Transverse colon (tissue), 4 donors: ENCODE measurements around the gene FBXL15. TPM values are rescaled to one million over a fixed set of nuclear protein-coding genes. Genes with fewer than 3 reads are reported as not detected.

ENCODE experiments used
- DNase-seq: peaks from one replicate; pipeline ENCODE4 v3.0.0-alpha.2; 2019
- H3K27ac ChIP-seq, 4 donors: fragments of 200-600 bp; sonication (generic); 2 replicates each; pipeline ENCODE4 v1.5.1; 2016 to 2018; ENCODE audit warnings: inconsistent platforms in 4 of 4
- H3K27me3 ChIP-seq: fragments of 200-600 bp; sonication (generic); 2 replicates; pipeline ENCODE4 v1.5.1; 2017; ENCODE audit warnings: inconsistent platforms
- H3K36me3 ChIP-seq, 4 donors: fragments of 200-600 bp; sonication (generic); 2 replicates each; pipeline ENCODE4 v1.5.1; 2017 to 2019; ENCODE audit warnings: inconsistent platforms in 4 of 4
- H3K4me1 ChIP-seq, 4 donors: fragments of 200-600 bp; sonication (generic); 2 replicates each; pipeline ENCODE4 v1.5.1; 2017 to 2020; ENCODE audit warnings: inconsistent platforms in 4 of 4
- H3K4me3 ChIP-seq, 4 donors: fragments of 200-600 bp; sonication (generic); 1 replicate in 1 of 4; 2 replicates in 3 of 4; pipeline versions ENCODE4 v1.5.1 to v1.6.1; 2017 to 2019; ENCODE audit warnings: inconsistent platforms in 4 of 4
- H3K9me3 ChIP-seq, 2 donors: fragments of 200-600 bp; sonication (generic); 2 replicates each; pipeline ENCODE4 v1.5.1; 2017 to 2019; ENCODE audit warnings: inconsistent platforms in 2 of 2
- CTCF ChIP-seq, 5 experiments: fragments of 200-600 bp in 3 of 5; fragments of 450-650 bp in 2 of 5; sonication (generic) in 3 of 5; IDR thresholded peaks; 1 replicate in 2 of 5; 2 replicates in 3 of 5; pipeline ENCODE4 v1.5.1; 2016 to 2017; ENCODE audit warnings: antibody characterized with exemption in 5 of 5, inconsistent platforms in 3 of 5, mild to moderate bottlenecking in 2 of 5, moderate library complexity in 1 of 5
- EP300 ChIP-seq: sonication (generic); formaldehyde crosslinking; IDR thresholded peaks from one replicate; pipeline ENCODE4 v1.6.1; 2017; ENCODE audit warnings: antibody characterized with exemption, low read depth
- POLR2A ChIP-seq: fragments of 450-650 bp; IDR thresholded peaks from one replicate; pipeline ENCODE4 v1.6.1; 2016; ENCODE audit warnings: antibody characterized with exemption, mild to moderate bottlenecking, moderate library complexity
- POLR2AphosphoS5 ChIP-seq, 3 donors: sonication (generic); formaldehyde crosslinking; IDR thresholded peaks; one replicate each; pipeline ENCODE4 v1.6.1; 2016; ENCODE audit warnings: antibody characterized with exemption in 3 of 3
- WGBS, 2 donors: methylation state at CpG; one replicate each; pipeline ENCODE4 v1.1.5; 2018; ENCODE audit warnings: low coverage in 1 of 2; 5-methylcytosine and 5-hydroxymethylcytosine counted together
- in situ Hi-C, 4 donors: fragments of 200-750 bp; cut with MboI; loops; one replicate each; pipeline versions ENCODE4 v1.15.0 to v1.15.1; 2017; ENCODE audit warnings: low sequenced_read_pairs in 3 of 4, low pct_ligation_motif_present in 1 of 4, low pct_unique_long_range_greater_than_20kb in 1 of 4
- intact Hi-C: fragments of 100-400 bp; cut with DNase I; formaldehyde crosslinking; loops from one replicate; pipeline ENCODE4 v1.15.1; 2023; ENCODE audit warnings: low total_unique reads
- total RNA-seq, 4 donors: library from RNA; depleted of rRNA; stranded (reverse); fragments of >200 nt; gene quantifications; one replicate each; pipeline ENCODE4 v1.1.0, GENCODE V29; 2016

Gene FBXL15
- total RNA-seq, 4 donors from 2014 or later = 16.7 to 56.3 (median 46.0) TPM

- in situ Hi-C loops (no loop called here), intact Hi-C loops (no loop called here)
- no peaks in the 10 kb centered on the region for H3K9me3 ChIP-seq
- DNase-seq = no peak
- TF ChIP-seq POLR2AphosphoS5 (IDR thresholded peaks at IDR 0.05) = no peak
- no peak for TF ChIP-seq EP300
- H3K4me3 ChIP-seq = peak overlapping the region in 1 of 4 donors; percentile 34
- H3K36me3 ChIP-seq = no peaks in the 10 kb centered on the region
- peaks cover 11 to 32% (median 21%) of the 10 kb centered on the region in 4 donors for H3K4me1 ChIP-seq
- no peaks in the 10 kb centered on the region for H3K27me3 ChIP-seq
- H3K27ac ChIP-seq = peak overlapping the region in 2 of 4 donors; percentile 1 to 24
- WGBS, 2 donors = 60 to 66% methylated on average over 1 to 6 of the region's 6 CpGs
Measured at GRCh38 chr10:102462512-102463054, 41.9 kb downstream of the FBXL15 start.

GRCh38 chr10:102463983-102464382, 43.3 kb downstream of the FBXL15 start:
- H3K9me3 ChIP-seq = no peaks in the 10 kb centered on the region
- in situ Hi-C loops (no loop called here), intact Hi-C loops (no loop called here)
- no peak overlapping the region for H3K27ac ChIP-seq
- WGBS, 2 donors = 54 to 80% methylated on average over 5 to 10 of the region's 10 CpGs
- DNase-seq = no peak
- TF ChIP-seq CTCF (IDR thresholded peaks at IDR 0.05) (no peak), EP300 (no peak), POLR2AphosphoS5 (IDR thresholded peaks at IDR 0.05) (no peak), POLR2A (no peak)
- no peaks in the 10 kb centered on the region for H3K27me3 ChIP-seq
- H3K36me3 ChIP-seq = no peaks in the 10 kb centered on the region
- peaks cover 11 to 40% (median 21%) of the 10 kb centered on the region in 4 donors for H3K4me1 ChIP-seq
- no peak overlapping the region for H3K4me3 ChIP-seq

- intact Hi-C loops (no loop called here), in situ Hi-C loops (no loop called here)
- Histone ChIP-seq H3K4me1 (peaks cover 11 to 40% (median 21%) of the 10 kb centered on the region in 4 donors), H3K4me3 (no peak overlapping the region), H3K36me3 (no peaks in the 10 kb centered on the region), H3K27me3 (no peaks in the 10 kb centered on the region), H3K9me3 (no peaks in the 10 kb centered on the region), H3K27ac (no peak overlapping the region)
- DNase-seq = no peak
- TF ChIP-seq EP300 (no peak), POLR2A (no peak), POLR2AphosphoS5 (IDR thresholded peaks at IDR 0.05) (no peak)
- 58 to 80% methylated on average over 1 to 3 of the region's 3 CpGs for WGBS, 2 donors
Measured at GRCh38 chr10:102465466-102465865, 44.8 kb downstream of the FBXL15 start.

GRCh38 chr10:102467318-102467717, 46.7 kb downstream of the FBXL15 start:
- Histone ChIP-seq H3K27me3 (no peaks in the 10 kb centered on the region), H3K4me3 (no peak overlapping the region), H3K4me1 (peaks cover 0 to 25% (median 9%) of the 10 kb centered on the region in 4 donors), H3K27ac (peak overlapping the region in 3 of 4 donors; percentile 57 to 74 (median 67)), H3K9me3 (no peaks in the 10 kb centered on the region), H3K36me3 (no peaks in the 10 kb centered on the region)
- no peak for DNase-seq
- intact Hi-C loops = no loop called here
- TF ChIP-seq CTCF (IDR thresholded peaks at IDR 0.05) (no peak), EP300 (no peak), POLR2AphosphoS5 (IDR thresholded peaks at IDR 0.05) (no peak), POLR2A (no peak)
- in situ Hi-C loops = no loop called here
- 79 to 80% methylated on average over 5 to 6 of the region's 6 CpGs for WGBS, 2 donors

GRCh38 chr10:102467971-102468438, 47.4 kb downstream of the FBXL15 start:
- in situ Hi-C loops (no loop called here), intact Hi-C loops (no loop called here)
- peak; percentile 68 for DNase-seq
- H3K4me3 ChIP-seq = peak overlapping the region in 2 of 4 donors; percentile 7 to 17
- H3K27me3 ChIP-seq = no peaks in the 10 kb centered on the region
- WGBS, 2 donors = 18 to 41% methylated on average over 4 to 6 of the region's 6 CpGs
- no peaks in the 10 kb centered on the region for H3K36me3 ChIP-seq
- H3K9me3 ChIP-seq = no peaks in the 10 kb centered on the region
- peak overlapping the region; percentile 17 to 74 (median 62) for H3K27ac ChIP-seq
- TF ChIP-seq POLR2A (no peak), POLR2AphosphoS5 (IDR thresholded peaks at IDR 0.05) (no peak), CTCF (IDR thresholded peaks at IDR 0.05) (no peak), EP300 (no peak)
- peaks cover 0 to 18% (median 3%) of the 10 kb centered on the region in 4 donors for H3K4me1 ChIP-seq
